ENCODE measurements around the gene ATP5F1E.

GRCh38 chr20:58997141-58997770, 34.9 kb downstream of the ATP5F1E start:
- no peak for TF ChIP-seq CTCF (IDR thresholded peaks at IDR 0.05)
- TF ChIP-seq POLR2A (IDR thresholded peaks at IDR 0.05) = no peak

All from upper lobe of left lung (tissue), 4 donors.